ENCODE measurements around the gene LAPTM5.
"Not testable (repeated sequence)": the region's sequence is repeated elsewhere in the genome, so short reads cannot be mapped to it uniquely, and the experiment has no call there.

Gene LAPTM5

GRCh38 chr1:30698401-30698981, 59.1 kb downstream of the LAPTM5 start:
- FAIRE-seq (no peak), DNase-seq (ENCODE audit: low spot score) (no peak)

- FAIRE-seq (no peak), DNase-seq (ENCODE audit: low spot score) (peak; percentile 61)
Observed at GRCh38 chr1:30697571-30698376, 59.8 kb downstream of the LAPTM5 start.

- FAIRE-seq = no peak
- no peak for DNase-seq (ENCODE audit: low spot score)
Observed at GRCh38 chr1:30696831-30697230, 60.7 kb downstream of the LAPTM5 start.

GRCh38 chr1:30695439-30695841, 62.1 kb downstream of the LAPTM5 start:
- FAIRE-seq = no peak
- DNase-seq (ENCODE audit: low spot score) = no peak

- DNase-seq (ENCODE audit: low spot score) = no peak
Observed at GRCh38 chr1:30694280-30695175, 63.0 kb downstream of the LAPTM5 start.

GRCh38 chr1:30693822-30694221, 63.8 kb downstream of the LAPTM5 start:
- DNase-seq (ENCODE audit: low spot score) (no peak), FAIRE-seq (no peak)

More at GRCh38 chr1:30694280-30695175, 63.0 kb downstream of the LAPTM5 start:
- no peak for FAIRE-seq

GRCh38 chr1:30693366-30693765, 64.2 kb downstream of the LAPTM5 start:
- FAIRE-seq (no peak), DNase-seq (ENCODE audit: low spot score) (no peak)

GRCh38 chr1:30692948-30693301, 64.6 kb downstream of the LAPTM5 start:
- DNase-seq (ENCODE audit: low spot score) = no peak
- no peak for FAIRE-seq

- DNase-seq (ENCODE audit: low spot score) (no peak), FAIRE-seq (no peak)
Observed at GRCh38 chr1:30692201-30692947, 65.2 kb downstream of the LAPTM5 start.

- FAIRE-seq (no peak), DNase-seq (ENCODE audit: low spot score) (no peak)
Observed at GRCh38 chr1:30691480-30691879, 66.1 kb downstream of the LAPTM5 start.

- no peak for FAIRE-seq
Observed at GRCh38 chr1:30689901-30690645, 67.5 kb downstream of the LAPTM5 start.

GRCh38 chr1:30688920-30689794, 68.4 kb downstream of the LAPTM5 start:
- FAIRE-seq (no peak), DNase-seq (ENCODE audit: low spot score) (no peak)

More at GRCh38 chr1:30689901-30690645, 67.5 kb downstream of the LAPTM5 start:
- no peak for DNase-seq (ENCODE audit: low spot score)

GRCh38 chr1:30688516-30688915, 69.1 kb downstream of the LAPTM5 start:
- not testable (repeated sequence) for DNase-seq (ENCODE audit: low spot score); FAIRE-seq

GRCh38 chr1:30687886-30688285, 69.7 kb downstream of the LAPTM5 start:
- no peak for FAIRE-seq
- DNase-seq (ENCODE audit: low spot score) = no peak

GRCh38 chr1:30686236-30686935, 71.2 kb downstream of the LAPTM5 start:
- DNase-seq (ENCODE audit: low spot score) (no peak), FAIRE-seq (no peak)

GRCh38 chr1:30685796-30686165, 71.8 kb downstream of the LAPTM5 start:
- DNase-seq (ENCODE audit: low spot score) = no peak
- FAIRE-seq = no peak

- DNase-seq (ENCODE audit: low spot score) (no peak), FAIRE-seq (no peak)
Observed at GRCh38 chr1:30684881-30685795, 72.4 kb downstream of the LAPTM5 start.

GRCh38 chr1:30684259-30684658, 73.3 kb downstream of the LAPTM5 start:
- DNase-seq (ENCODE audit: low spot score) (no peak), FAIRE-seq (no peak)
